Non-pigmented ciliary epithelial cell (primary cell): ENCODE measurements around the gene POC5.

Source experiments
- DNase-seq: peaks from one replicate; pipeline ENCODE4 v3.0.0-alpha.2; 2010; ENCODE audit warnings: low read depth

POC5 gene

DNA sequence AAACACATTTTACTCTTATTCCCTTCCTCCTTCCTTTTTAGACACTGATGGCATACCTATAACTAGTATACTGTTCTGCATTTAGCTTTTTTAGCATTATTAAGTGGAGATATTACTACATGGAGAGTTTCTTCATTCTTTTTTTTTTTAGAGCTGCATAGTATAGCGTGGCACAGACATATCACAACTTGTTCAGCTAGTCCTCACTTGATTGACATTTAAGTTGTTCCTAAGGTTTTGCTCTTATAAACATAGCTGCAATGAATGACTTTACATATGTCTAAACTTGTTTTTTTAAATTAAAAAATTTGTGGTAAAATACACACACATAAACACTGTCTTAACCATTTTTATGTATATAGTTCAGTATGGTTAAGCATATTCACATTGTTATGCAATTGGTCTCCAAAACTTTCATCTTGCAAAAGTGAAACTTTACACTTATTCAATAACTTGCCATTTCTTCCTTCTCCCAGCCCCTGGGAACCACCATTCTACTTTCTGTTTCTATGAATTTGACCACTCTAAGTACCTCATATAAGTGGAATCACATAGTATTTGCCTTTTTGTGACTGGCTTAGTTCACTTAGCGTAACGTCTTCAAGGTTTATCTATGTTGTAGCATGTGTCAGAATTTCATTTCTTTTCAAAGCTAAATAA lies 57.3 kb downstream of the POC5 start:
- DNase-seq, result no peak

DNA sequence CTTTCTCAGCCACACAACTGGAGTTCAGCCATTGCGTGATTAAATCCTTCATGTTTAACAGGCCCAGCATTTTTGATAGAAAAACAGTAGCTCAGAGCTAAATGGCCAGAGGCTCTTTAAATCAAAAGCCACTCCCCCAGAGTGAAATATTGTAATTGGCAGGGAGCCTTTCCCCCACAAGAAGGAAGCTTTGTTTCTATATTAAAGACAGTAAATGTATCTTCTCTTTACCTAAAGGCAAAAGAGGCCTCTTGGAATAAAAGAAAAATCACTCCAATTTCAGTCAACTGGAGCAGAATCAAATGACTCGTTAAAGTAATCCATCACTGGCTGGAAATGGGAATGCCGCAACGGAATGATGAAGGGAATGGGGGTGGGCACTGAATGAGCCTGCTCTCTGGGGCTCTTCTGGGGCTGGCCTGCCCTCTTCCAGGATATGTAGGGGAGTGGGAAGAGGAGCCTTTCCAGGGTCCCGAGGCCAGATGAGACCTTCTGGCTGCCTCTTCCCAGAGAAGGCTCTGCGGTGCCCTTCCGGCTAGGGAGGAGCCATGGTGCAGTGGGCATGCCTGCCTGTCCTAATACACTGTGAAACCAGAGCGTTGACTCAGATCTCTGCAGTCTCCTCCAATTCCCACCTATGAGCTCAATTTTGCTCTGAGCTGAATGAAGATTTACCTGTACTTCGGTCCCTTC lies 60.8 kb downstream of the POC5 start:
- DNase-seq, result no peak

DNA sequence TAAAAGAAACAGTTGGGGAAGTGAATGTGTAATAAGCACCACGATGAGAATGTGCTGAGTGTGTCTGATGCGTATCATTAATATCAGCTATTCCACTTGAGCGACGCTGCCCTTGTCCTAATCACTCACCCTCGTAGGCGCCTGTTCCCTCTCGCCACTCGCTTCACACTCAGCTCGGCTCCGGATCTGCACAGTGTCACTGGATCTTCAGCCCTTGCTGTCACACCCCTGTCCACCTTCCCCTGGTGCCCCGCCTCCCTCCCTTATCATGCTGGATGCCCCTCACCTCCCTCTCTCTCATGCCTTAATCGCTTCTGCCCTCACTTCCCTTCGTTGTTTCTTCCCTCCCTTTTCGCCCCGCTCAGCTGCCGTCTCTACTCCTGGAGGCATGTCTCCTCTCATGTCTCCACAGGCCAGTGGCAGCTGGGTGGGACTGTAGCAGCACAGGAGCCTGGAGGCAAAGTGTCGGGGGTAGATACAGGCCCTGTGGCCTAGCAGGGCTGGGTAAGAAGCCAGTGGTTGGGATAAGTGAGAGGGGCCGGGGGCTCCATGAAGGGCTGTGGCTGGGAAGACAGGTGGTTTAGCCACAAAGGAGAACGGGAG lies 62.4 kb downstream of the POC5 start:
- no peak for DNase-seq

DNA sequence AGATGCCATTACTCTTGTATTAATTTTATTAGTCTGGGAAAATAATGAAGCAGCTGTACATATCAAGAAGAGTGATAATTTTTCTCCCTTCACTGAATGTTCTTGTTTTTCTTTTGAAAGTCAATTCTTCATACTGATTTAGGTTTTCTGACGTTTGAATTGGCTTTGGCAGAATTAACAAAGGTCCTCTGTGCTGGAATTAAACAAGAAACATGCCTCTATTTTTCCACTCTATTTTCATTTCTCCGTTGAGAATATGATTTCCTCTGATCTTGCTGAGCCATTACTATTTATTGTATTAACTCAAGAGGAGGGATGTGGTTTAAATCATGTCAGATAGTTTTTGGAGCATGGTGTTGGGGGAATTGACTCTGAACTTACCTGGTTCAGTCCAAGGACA lies 63.7 kb downstream of the POC5 start:
- no peak for DNase-seq

DNA sequence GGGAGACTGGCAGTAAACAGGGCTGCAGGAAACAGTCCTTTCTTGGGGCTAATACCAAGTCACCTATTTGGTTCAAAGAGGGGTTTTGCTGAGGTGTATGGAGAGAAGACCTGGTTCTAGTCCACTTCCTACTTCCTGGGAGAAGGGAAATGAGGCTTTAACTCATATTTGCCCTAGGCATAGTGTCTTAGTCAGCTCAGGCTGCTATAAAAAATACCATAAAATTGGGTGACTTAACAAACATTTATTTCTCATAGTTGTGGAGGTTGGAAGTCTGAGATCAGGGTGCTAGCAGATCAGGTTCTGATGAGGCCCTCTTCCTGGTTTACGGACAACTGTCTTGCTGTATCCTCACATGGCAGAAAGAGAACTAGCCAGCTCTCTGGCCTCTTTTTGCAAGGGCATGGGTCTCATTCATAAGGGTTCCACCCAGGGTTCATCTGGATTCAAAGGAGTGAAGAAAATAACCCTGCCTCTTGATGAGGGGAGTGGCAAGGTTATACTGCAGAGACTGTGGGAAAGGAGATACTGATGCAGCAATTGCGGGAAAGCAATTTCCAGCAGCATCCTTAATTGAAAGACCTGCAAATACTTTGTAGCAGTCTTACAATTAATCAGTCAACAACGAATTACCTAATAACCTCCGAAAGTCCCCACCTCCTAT lies 65.5 kb downstream of the POC5 start:
- DNase-seq, result no peak

DNA sequence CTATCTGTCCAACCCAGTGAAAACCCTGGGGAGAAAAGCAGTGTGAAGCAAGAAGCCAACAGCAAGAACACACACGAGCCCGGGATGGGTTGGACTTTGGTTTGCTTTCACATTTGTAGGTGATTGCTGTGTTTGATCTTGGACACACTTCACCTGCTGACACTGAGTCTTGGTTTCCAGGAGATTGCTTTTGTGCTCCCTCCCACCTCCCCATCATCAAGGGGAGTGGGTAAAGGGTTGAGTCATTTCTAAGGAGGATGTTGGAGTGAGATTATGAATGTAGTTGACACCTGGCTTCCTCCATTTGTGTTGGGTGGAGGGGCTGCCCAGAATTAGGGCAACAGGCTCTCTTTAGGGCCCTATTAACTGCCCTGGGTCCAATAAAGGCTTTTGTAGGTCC lies 68.5 kb downstream of the POC5 start:
- no peak for DNase-seq

DNA sequence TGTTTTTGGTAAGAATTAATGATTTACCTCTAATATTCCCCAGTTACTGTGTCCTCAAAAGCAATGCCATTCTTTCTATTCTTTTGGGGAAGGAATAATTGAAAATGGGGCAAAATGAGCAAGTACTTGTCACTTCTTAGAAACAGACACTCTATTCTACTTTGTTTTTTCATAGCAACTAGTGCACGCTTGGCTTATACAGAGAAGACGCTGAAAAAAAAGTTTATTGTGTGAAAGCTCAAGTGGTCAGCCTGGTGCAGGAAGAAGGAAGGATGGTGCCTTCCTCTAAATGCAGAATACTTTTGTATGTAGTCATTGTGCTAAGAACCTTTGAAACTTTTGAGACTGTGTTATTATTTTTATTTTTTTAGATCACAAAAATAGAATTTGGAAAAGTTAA lies 76.4 kb downstream of the POC5 start:
- DNase-seq, result no peak

DNA sequence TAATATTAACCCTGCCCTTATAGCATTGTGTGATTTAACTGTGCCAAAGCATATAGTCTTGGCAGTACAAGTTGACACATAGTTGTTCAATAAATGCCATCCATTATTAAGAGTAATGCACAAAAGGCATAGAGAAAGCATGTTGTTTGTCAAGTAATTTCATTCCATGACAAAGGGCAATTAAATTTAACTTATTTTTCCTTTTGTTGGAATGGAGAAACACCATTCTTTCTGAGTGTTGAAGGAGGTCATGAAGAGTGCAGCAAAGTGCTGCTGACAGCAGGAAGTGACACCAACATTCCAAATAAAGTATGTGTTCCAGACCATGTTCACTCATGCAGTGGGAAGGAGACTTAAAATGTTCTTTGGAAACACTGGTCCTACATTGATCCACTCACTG lies 76.8 kb downstream of the POC5 start:
- peak; percentile 89 for DNase-seq

DNA sequence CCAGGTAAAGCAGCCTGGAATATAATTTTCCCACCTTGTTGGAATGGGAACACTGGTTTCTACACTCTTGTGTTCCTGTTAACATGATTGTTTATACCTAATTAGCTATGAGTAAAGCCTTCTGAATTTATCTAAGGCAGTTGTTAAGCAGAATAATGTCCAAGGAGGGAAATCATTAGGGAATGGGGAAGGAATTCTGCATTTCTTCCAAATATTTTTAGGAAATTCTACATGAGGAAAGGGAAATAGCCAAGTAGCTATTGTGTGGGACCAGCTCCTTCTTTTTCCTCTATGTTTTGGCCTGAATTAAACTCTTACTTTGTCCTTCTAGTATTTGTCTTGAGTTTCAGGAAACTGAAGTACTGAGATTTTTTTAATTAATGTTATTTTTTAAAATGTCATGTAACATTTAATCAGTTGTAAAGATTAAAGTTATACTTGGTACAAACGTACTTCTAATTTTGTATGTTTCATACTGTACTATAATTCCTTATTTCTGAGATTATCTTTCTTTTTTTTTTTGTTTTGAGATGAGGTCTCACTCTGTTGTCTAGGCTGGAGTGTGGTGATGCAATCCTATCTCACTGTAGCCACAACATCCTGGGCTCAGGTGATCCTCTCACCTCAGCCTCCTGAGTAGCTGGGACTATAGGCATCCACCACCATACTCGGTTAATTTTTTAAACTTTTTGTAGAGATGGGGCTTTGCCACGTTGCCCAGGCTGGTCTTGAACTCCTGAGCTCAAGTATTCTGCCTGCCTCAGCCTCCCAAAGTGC lies 77.5 kb downstream of the POC5 start:
- no peak for DNase-seq

DNA sequence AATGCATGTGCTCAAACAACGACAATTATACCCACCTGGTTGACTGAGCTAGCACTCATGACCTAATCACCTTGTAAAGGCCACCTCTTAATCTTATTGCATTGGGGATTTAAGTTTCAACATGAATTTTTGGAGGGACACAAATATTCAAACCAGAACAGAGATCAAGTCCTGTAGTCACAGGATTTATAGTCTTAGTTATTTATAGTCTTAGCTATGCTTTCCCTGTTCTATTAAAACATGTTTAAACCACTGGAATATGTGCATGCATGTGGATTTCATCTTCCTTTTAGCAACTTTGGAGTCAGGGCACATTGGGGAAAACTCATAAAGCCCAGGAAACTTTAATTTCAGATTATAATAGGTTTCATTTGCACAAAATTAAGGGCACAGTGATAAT lies 79.3 kb downstream of the POC5 start:
- no peak for DNase-seq

DNA sequence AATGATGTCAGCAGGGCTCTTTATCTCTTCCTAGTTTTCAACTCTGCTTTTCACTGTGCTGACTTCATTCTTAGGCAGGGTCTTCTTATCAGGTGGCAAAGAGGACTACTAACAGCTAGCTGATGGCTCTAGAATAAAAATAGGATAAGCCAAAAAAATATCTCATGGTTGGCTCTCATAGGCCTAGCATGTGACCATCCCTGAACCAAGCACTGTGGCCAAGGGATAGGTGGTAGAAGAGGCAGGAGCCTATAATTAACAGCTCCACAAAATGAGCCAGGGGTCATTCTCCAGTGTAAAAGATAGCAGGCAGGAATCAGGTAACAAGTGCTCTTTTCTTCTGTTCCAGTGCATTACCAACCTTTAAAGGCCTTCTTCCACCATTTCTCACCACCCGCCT lies 84.9 kb downstream of the POC5 start:
- no peak for DNase-seq

DNA sequence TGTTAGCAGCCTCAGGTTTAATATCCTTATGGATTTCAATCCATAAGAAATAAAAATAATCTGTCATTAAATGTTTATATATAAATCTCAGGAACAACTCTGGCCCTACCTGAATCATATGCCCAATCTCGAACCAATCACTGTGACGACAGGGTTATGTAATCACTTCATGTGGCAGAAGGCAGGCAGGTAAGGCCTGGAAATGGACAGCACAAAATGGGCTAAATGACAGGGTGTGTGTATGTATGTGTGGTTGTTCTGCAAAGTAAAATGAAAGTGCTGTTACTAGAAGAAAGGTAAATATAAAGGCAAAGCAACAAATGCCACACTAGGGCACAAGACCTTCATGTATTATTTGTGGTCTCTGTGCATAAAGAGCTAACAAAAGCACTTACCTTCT lies 86.4 kb downstream of the POC5 start:
- no peak for DNase-seq

DNA sequence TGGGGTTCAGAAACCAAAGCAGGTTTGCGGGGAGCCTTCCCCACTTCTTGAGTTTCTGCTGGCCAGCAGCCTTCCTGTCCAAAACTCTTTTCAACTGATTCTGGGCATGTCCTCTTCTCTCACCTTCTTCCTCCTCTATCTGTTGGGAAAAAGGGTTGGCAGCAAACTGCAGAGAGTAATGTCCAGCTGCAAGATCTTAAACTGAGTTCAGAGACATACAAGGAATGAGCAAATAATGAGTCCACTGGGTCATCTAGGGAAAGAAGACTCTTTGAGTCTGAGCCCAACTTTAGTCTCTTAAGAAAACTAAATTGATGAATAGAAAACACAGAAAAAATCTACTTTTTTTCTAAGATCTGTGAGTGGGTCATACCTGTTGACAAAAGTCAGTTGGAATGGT lies 89.4 kb downstream of the POC5 start:
- DNase-seq, result no peak

DNA sequence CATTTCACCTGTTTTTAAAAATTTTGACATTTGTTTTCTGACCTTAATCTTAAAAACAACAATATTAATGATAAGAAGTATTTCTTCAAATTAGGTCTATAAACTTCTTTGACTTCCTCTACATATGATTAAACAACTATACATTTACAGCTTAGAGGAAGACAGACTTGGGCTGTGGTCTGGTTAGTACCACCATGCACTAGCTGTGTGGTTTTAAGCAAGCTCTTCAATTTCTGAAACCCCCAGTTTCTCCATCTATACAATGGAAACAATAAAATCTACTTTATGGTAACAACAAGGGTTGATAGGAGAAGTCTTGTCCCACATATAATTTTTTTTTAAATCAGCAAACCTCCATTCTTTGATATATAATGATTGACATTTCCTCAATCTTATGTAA lies 90.3 kb downstream of the POC5 start:
- DNase-seq, result no peak
